ENCODE measurements around the gene ADAT2.
"Not testable (repeated sequence)": the region's sequence is repeated elsewhere in the genome, so short reads cannot be mapped to it uniquely, and the experiment has no call there.

The ADAT2 gene

GRCh38 chr6:143449082-143449713, 1.3 kb downstream of the ADAT2 start:
- DNase-seq: no peak
- H3K27me3 ChIP-seq (replicated peaks): no peaks in the 10 kb centered on the region
- no peak overlapping the region for H3K27ac ChIP-seq
- peak overlapping the region; percentile 92 for H3K4me3 ChIP-seq (ENCODE audit: low read depth, low read length)
- H3K36me3 ChIP-seq (replicated peaks): no peaks in the 10 kb centered on the region
- in situ Hi-C loops (cut with HindIII; ENCODE audit: low pct_ligation_motif_present, low sequenced_read_pairs): no loop called here
- TF ChIP-seq CTCF (IDR thresholded peaks at IDR 0.05; ENCODE audit: low read depth, low read length, missing control alignments): no peak

GRCh38 chr6:143447865-143448264, 2.6 kb downstream of the ADAT2 start:
- in situ Hi-C loops (cut with HindIII; ENCODE audit: low pct_ligation_motif_present, low sequenced_read_pairs); DNase-seq: not testable (repeated sequence)

GRCh38 chr6:143443096-143443495, 7.4 kb downstream of the ADAT2 start:
- H3K36me3 ChIP-seq (replicated peaks): no peaks in the 10 kb centered on the region
- TF ChIP-seq CTCF (IDR thresholded peaks at IDR 0.05; ENCODE audit: low read depth, low read length, missing control alignments): no peak
- H3K27me3 ChIP-seq (replicated peaks): no peaks in the 10 kb centered on the region
- in situ Hi-C loops (cut with HindIII; ENCODE audit: low pct_ligation_motif_present, low sequenced_read_pairs): no loop called here
- no peak for DNase-seq
- no peak overlapping the region for H3K27ac ChIP-seq
- H3K4me3 ChIP-seq (ENCODE audit: low read depth, low read length): no peak overlapping the region

More at GRCh38 chr6:143447865-143448264, 2.6 kb downstream of the ADAT2 start:
- not testable (repeated sequence) for H3K4me3 ChIP-seq (ENCODE audit: low read depth, low read length); H3K27me3 ChIP-seq (replicated peaks); H3K27ac ChIP-seq; H3K36me3 ChIP-seq (replicated peaks)

- in situ Hi-C loops (cut with HindIII; ENCODE audit: low pct_ligation_motif_present, low sequenced_read_pairs): no loop called here
Observed at GRCh38 chr6:143441680-143442545, 8.6 kb downstream of the ADAT2 start.

GRCh38 chr6:143441010-143441409, 9.5 kb downstream of the ADAT2 start:
- no peak for TF ChIP-seq CTCF (IDR thresholded peaks at IDR 0.05; ENCODE audit: low read depth, low read length, missing control alignments)
- in situ Hi-C loops (cut with HindIII; ENCODE audit: low pct_ligation_motif_present, low sequenced_read_pairs): no loop called here
- Histone ChIP-seq H3K27ac (no peak overlapping the region), H3K27me3 (replicated peaks) (no peaks in the 10 kb centered on the region), H3K36me3 (replicated peaks) (no peaks in the 10 kb centered on the region), H3K4me3 (ENCODE audit: low read depth, low read length) (no peak overlapping the region)
- DNase-seq: no peak

More at GRCh38 chr6:143441680-143442545, 8.6 kb downstream of the ADAT2 start:
- no peak for TF ChIP-seq CTCF (IDR thresholded peaks at IDR 0.05; ENCODE audit: low read depth, low read length, missing control alignments)
- Histone ChIP-seq H3K36me3 (replicated peaks) (no peaks in the 10 kb centered on the region), H3K27ac (no peak overlapping the region), H3K27me3 (replicated peaks) (no peaks in the 10 kb centered on the region), H3K4me3 (ENCODE audit: low read depth, low read length) (no peak overlapping the region)
- DNase-seq: peak; percentile 55

- no peak for TF ChIP-seq CTCF (IDR thresholded peaks at IDR 0.05; ENCODE audit: low read depth, low read length, missing control alignments)
- H3K4me3 ChIP-seq (ENCODE audit: low read depth, low read length): no peak overlapping the region
- in situ Hi-C loops (cut with HindIII; ENCODE audit: low pct_ligation_motif_present, low sequenced_read_pairs): no loop called here
- peaks cover 2% of the 10 kb centered on the region for H3K36me3 ChIP-seq (replicated peaks)
- H3K27ac ChIP-seq: no peak overlapping the region
- no peaks in the 10 kb centered on the region for H3K27me3 ChIP-seq (replicated peaks)
- no peak for DNase-seq
Observed at GRCh38 chr6:143432588-143432987, 17.9 kb downstream of the ADAT2 start.
